Activated CD4-positive, alpha-beta memory T cell treated with anti-CD3 and anti-CD28 coated beads, Interleukin-2, amount 10 ng/mL, durations not matched to agents 7 days and 5 days (primary cell): ENCODE data around the gene CLSTN1. TPM values are rescaled to one million over a fixed set of nuclear protein-coding genes. Genes with fewer than 3 reads are reported as not detected.

Experiments used
- CTCF ChIA-PET: fragments of 350-600 bp; sonication (Branson Sonifier 250); formaldehyde crosslinking; loops from one replicate; lab custom pipeline; 2021; ENCODE audit warnings: antibody characterized with exemption, inconsistent platforms; lab: Charles Lee
- POLR2A ChIA-PET: fragments of 350-600 bp; sonication (Branson Sonifier 250); formaldehyde crosslinking; loops from one replicate; lab custom pipeline; 2021; ENCODE audit warnings: antibody characterized with exemption; lab: Charles Lee
- DNase-seq: peaks from one replicate; pipeline ENCODE4 v3.0.0-alpha.2; 2020
- H3K27ac Mint-ChIP-seq: one replicate; pipeline ENCODE4 v1.8.0; 2021; ENCODE audit warnings: mild to moderate bottlenecking, mixed read lengths
- H3K27me3 Mint-ChIP-seq: one replicate; pipeline ENCODE4 v1.8.0; 2021; ENCODE audit warnings: mixed read lengths
- H3K36me3 Mint-ChIP-seq: one replicate; pipeline ENCODE4 v1.8.0; 2021; ENCODE audit warnings: low read depth, mixed read lengths
- H3K4me1 Mint-ChIP-seq: one replicate; pipeline ENCODE4 v1.8.0; 2021; ENCODE audit warnings: mixed read lengths
- H3K4me3 Mint-ChIP-seq: one replicate; pipeline ENCODE4 v1.8.0; 2021; ENCODE audit warnings: mild to moderate bottlenecking, mixed read lengths
- H3K9me3 Mint-ChIP-seq: one replicate; pipeline ENCODE4 v1.8.0; 2021; ENCODE audit warnings: mixed read lengths
- total RNA-seq, 2 experiments: library from RNA; stranded (reverse); gene quantifications; one replicate each; pipeline ENCODE4 v1.2.3, GENCODE V29; 2021

Gene CLSTN1
- total RNA-seq, 2 experiments from 2014 or later, result 96.9 to 102 TPM

DNA sequence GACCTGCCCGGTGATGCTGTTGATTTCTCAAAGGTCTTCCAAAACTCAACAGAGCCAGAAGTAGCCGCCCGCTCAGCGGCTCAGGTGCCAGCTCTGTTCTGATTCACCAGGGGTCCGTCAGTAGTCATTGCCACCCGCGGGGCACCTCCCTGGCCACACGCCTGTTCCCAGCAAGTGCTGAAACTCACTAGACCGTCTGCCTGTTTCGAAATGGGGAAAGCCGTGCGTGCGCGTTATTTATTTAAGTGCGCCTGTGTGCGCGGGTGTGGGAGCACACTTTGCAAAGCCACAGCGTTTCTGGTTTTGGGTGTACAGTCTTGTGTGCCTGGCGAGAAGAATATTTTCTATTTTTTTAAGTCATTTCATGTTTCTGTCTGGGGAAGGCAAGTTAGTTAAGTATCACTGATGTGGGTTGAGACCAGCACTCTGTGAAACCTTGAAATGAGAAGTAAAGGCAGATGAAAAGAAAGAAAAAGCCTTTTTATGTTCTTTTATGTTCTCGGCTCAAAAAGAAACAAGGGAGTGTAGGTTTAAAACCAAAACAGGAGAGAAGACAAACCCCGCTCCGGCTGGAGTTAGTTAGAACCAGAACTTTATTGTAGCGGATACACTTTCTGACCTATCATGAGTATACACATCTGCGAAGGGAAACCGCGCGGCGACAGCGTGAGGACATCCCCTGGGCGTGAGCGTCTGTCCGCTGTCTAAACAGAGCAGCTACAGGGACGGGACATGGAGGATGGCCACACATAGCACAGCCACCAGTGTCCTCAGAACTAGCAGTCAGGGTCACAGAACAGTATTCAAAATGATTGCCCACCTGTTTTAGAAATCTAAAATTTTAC is 95.1 kb downstream of the CLSTN1 start:
- H3K9me3 Mint-ChIP-seq, result no peaks in the 10 kb centered on the region
- peaks cover 70% of the 10 kb centered on the region for H3K4me1 Mint-ChIP-seq
- CTCF ChIA-PET, result interaction anchor here (1.3 to 1.7 kb wide), 3 partner anchors 14 to 139 kb away, joined by 3 to 4 read pairs (median 4); no protein-coding TSS in a partner anchor

GRCh38 chr1:9726905-9727595 is 96.7 kb downstream of the CLSTN1 start:
- CTCF ChIA-PET, result interaction anchor here (0.7 to 1.7 kb wide), 5 partner anchors 10 to 211 kb away, joined by 3 to 5 read pairs (median 4); no protein-coding TSS in a partner anchor
- peaks cover 84% of the 10 kb centered on the region for H3K36me3 Mint-ChIP-seq
- H3K4me3 Mint-ChIP-seq, result no peak overlapping the region
- H3K4me1 Mint-ChIP-seq, result peaks cover 64% of the 10 kb centered on the region
- H3K27me3 Mint-ChIP-seq, result no peaks in the 10 kb centered on the region
- peak overlapping the region; percentile 95 for H3K27ac Mint-ChIP-seq
- POLR2A ChIA-PET, result interaction anchor here (0.7 to 9.6 kb wide), 5 partner anchors 8 to 141 kb away, joined by 3 to 101 read pairs (median 4); no protein-coding TSS in a partner anchor
- no peak for DNase-seq
- H3K9me3 Mint-ChIP-seq, result no peaks in the 10 kb centered on the region

More for the DNA sequence above, 95.1 kb downstream of the CLSTN1 start:
- Mint-ChIP-seq H3K4me3 (peak overlapping the region; percentile 55), H3K27ac (peak overlapping the region; percentile 95), H3K27me3 (no peaks in the 10 kb centered on the region), H3K36me3 (peaks cover 84% of the 10 kb centered on the region)
- POLR2A ChIA-PET, result interaction anchor here (0.8 to 9.6 kb wide), 5 partner anchors 10 to 100 kb away, joined by 4 to 101 read pairs (median 10); no protein-coding TSS in a partner anchor
- DNase-seq, result peak; percentile 64

DNA sequence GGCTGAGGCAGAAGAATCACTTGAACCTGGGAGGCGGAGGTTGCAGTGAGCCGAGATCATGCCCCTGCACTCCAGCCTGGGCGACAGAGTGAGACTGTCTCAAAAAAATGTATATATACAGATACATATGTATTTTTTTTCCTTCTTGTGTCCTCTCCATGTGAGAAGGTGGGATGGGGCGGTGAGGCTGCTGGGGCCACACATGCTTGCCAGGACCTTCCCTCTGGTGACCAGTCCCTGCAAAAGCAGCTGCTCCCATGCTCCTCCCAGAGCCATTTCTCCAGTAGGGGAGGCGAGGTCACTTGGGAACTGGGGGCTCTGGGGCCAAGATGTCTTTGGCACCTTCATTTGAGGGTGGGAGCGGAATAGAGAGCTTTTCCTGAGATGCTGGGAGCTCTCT is 97.4 kb downstream of the CLSTN1 start:
- no peaks in the 10 kb centered on the region for H3K27me3 Mint-ChIP-seq
- DNase-seq, result no peak
- H3K4me3 Mint-ChIP-seq, result no peak overlapping the region
- H3K4me1 Mint-ChIP-seq, result peaks cover 59% of the 10 kb centered on the region
- H3K27ac Mint-ChIP-seq, result peak overlapping the region; percentile 95
- CTCF ChIA-PET, result interaction anchor here (1.4 to 1.7 kb wide), 3 partner anchors 10 to 100 kb away, joined by 3 to 5 read pairs (median 4); no protein-coding TSS in a partner anchor
- H3K9me3 Mint-ChIP-seq, result no peaks in the 10 kb centered on the region
- peaks cover 84% of the 10 kb centered on the region for H3K36me3 Mint-ChIP-seq
- POLR2A ChIA-PET, result interaction anchor here (1.2 to 9.6 kb wide), 3 partner anchors 8 to 142 kb away, joined by 3 to 101 read pairs (median 27); no protein-coding TSS in a partner anchor

- Mint-ChIP-seq H3K4me1 (peaks cover 57% of the 10 kb centered on the region), H3K4me3 (no peak overlapping the region), H3K27ac (peak overlapping the region; percentile 27), H3K27me3 (no peaks in the 10 kb centered on the region), H3K36me3 (peaks cover 79% of the 10 kb centered on the region), H3K9me3 (no peaks in the 10 kb centered on the region)
- CTCF ChIA-PET, result interaction anchor here (1.1 to 2.5 kb wide), 4 partner anchors 18 to 96 kb away, joined by 3 to 11 read pairs (median 4); no protein-coding TSS in a partner anchor
- DNase-seq, result peak; percentile 76
- POLR2A ChIA-PET, result interaction anchor here (0.8 kb wide), 1 partner anchor 73 kb away, joined by 3 read pairs; the partner anchor contains the start of gene PIK3CD
Measured at GRCh38 chr1:9724706-9725476, 98.9 kb downstream of the CLSTN1 start.

DNA sequence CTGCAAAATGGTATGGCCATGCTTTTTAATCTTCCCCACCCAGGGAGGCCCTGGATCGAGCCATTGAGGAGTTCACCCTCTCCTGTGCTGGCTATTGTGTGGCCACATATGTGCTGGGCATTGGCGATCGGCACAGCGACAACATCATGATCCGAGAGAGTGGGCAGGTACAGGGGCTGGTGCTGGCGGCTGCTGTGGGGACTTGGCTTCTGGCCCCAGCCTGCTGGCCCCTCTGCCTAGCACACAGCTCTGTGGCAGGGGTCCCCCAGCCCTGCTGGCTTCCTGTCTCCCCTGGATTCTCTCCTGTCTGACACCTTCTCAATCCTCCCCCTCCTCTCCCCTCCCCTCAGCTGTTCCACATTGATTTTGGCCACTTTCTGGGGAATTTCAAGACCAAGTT is 99.8 kb downstream of the CLSTN1 start:
- POLR2A ChIA-PET, result interaction anchor here (1.5 kb wide), 1 partner anchor 94 kb away, joined by 3 read pairs; no protein-coding TSS in a partner anchor
- peaks cover 62% of the 10 kb centered on the region for H3K4me1 Mint-ChIP-seq
- no peaks in the 10 kb centered on the region for H3K9me3 Mint-ChIP-seq
- peaks cover 83% of the 10 kb centered on the region for H3K36me3 Mint-ChIP-seq
- no peaks in the 10 kb centered on the region for H3K27me3 Mint-ChIP-seq
- CTCF ChIA-PET, result interaction anchor here (0.8 to 2.5 kb wide), 3 partner anchors 70 to 97 kb away, joined by 3 to 11 read pairs (median 4); no protein-coding TSS in a partner anchor
- DNase-seq, result no peak
- peak overlapping the region; percentile 65 for H3K27ac Mint-ChIP-seq
- no peak overlapping the region for H3K4me3 Mint-ChIP-seq

GRCh38 chr1:9723068-9723805 is 100.5 kb downstream of the CLSTN1 start:
- Mint-ChIP-seq H3K9me3 (no peaks in the 10 kb centered on the region), H3K36me3 (peaks cover 83% of the 10 kb centered on the region), H3K4me3 (no peak overlapping the region), H3K27me3 (no peaks in the 10 kb centered on the region), H3K4me1 (peaks cover 62% of the 10 kb centered on the region), H3K27ac (peak overlapping the region; percentile 58)
- POLR2A ChIA-PET, result interaction anchor here (1.5 kb wide), 1 partner anchor 94 kb away, joined by 3 read pairs; no protein-coding TSS in a partner anchor
- no peak for DNase-seq
- CTCF ChIA-PET, result interaction anchor here (0.8 to 2.5 kb wide), 3 partner anchors 70 to 97 kb away, joined by 3 to 11 read pairs (median 4); no protein-coding TSS in a partner anchor

DNA sequence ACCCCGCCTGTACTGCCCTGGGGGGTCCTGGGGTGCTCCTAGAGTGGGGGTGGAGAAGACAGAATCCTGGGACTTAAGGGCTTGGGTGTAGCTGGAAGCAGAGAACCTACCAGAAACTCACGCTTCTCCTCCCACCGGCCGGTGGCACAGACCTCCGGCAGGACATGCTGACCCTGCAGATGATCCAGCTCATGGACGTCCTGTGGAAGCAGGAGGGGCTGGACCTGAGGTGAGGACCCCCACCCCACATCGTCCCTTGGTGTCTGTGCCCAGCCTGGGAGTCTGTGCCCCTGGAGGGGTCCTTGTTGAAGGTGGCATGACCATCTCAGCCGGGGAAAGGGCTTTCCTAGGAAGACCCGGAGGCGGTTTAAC is 101.4 kb downstream of the CLSTN1 start:
- H3K9me3 Mint-ChIP-seq, result no peaks in the 10 kb centered on the region
- peaks cover 62% of the 10 kb centered on the region for H3K4me1 Mint-ChIP-seq
- H3K4me3 Mint-ChIP-seq, result no peak overlapping the region
- DNase-seq, result no peak
- H3K27me3 Mint-ChIP-seq, result no peaks in the 10 kb centered on the region
- POLR2A ChIA-PET, result interaction anchor here (8.4 to 10.5 kb wide), 2 partner anchors 8 to 93 kb away, joined by 101 to 272 read pairs; no protein-coding TSS in a partner anchor
- peaks cover 83% of the 10 kb centered on the region for H3K36me3 Mint-ChIP-seq
- peak overlapping the region; percentile 58 for H3K27ac Mint-ChIP-seq
- CTCF ChIA-PET, result interaction anchor here (0.6 to 3.4 kb wide), 6 partner anchors 9 to 124 kb away, joined by 3 to 16 read pairs (median 4); no protein-coding TSS in a partner anchor

DNA sequence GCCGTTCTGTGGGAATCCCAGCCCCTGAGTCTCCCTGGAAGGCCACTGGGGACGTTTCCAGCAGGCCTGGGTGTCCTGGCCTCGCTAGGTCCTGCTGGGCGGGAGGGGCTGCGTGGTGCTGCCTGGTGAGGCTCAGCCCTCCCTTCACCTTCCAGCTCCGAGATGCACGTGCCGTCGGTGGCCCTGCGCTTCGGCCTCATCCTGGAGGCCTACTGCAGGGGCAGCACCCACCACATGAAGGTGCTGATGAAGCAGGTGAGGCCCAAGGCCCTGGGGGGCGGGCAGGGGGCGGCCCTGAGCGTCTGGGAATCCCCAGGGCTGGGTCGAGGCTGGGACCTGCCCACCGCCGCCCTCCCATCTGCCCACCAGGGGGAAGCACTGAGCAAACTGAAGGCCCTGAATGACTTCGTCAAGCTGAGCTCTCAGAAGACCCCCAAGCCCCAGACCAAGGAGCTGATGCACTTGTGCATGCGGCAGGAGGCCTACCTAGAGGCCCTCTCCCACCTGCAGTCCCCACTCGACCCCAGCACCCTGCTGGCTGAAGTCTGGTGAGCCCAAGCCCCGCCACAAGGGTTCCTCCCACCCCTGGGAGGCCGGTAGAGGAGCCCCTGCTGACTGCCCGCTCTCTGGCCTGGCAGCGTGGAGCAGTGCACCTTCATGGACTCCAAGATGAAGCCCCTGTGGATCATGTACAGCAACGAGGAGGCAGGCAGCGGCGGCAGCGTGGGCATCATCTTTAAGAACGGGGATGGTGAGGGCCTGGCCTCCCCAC is 102.0 kb downstream of the CLSTN1 start:
- H3K27me3 Mint-ChIP-seq, result no peaks in the 10 kb centered on the region

DNA sequence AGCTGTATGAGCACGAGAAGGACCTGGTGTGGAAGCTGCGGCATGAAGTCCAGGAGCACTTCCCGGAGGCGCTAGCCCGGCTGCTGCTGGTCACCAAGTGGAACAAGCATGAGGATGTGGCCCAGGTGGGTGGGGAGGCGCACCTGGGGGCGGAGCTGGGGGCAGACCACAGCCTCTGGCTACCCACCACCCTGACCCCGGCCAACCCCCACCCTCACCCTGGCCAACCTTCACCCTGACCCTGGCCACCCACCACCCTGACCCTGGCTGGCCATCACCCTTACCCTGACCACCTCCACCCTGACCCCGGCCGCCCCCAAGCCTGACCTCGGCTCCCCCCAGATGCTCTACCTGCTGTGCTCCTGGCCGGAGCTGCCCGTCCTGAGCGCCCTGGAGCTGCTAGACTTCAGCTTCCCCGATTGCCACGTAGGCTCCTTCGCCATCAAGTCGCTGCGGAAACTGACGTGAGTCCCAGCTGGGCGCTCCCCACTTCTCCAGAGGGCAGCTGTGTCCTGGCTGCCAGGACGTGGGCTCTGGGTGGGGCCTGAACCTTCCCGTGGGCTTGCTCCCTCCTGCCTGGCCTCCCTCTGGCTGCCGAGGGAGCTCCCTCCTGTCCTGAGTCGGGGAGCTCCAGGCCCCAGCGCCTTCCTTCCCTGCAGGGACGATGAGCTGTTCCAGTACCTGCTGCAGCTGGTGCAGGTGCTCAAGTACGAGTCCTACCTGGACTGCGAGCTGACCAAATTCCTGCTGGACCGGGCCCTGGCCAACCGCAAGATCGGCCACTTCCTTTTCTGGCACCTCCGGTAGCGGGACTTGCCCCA is 102.8 kb downstream of the CLSTN1 start:
- H3K27me3 Mint-ChIP-seq, result no peaks in the 10 kb centered on the region
- H3K4me3 Mint-ChIP-seq, result no peak overlapping the region
- DNase-seq, result no peak
- peak overlapping the region; percentile 35 for H3K27ac Mint-ChIP-seq
- H3K36me3 Mint-ChIP-seq, result peaks cover 87% of the 10 kb centered on the region
- CTCF ChIA-PET, result interaction anchor here (0.7 to 3.4 kb wide), 8 partner anchors 10 to 147 kb away, joined by 3 to 16 read pairs (median 6); no protein-coding TSS in a partner anchor
- POLR2A ChIA-PET, result interaction anchor here (0.8 to 10.5 kb wide), 5 partner anchors 9 to 92 kb away, joined by 3 to 272 read pairs (median 101); partner anchors contain the start of gene PIK3CD
- peaks cover 61% of the 10 kb centered on the region for H3K4me1 Mint-ChIP-seq
- no peaks in the 10 kb centered on the region for H3K9me3 Mint-ChIP-seq

More for the DNA sequence above, 102.0 kb downstream of the CLSTN1 start:
- ChIA-PET POLR2A (interaction anchor here (0.9 to 10.5 kb wide), 4 partner anchors 8 to 93 kb away, joined by 3 to 272 read pairs (median 150); partner anchors contain the start of gene PIK3CD), CTCF (interaction anchor here (0.6 to 3.4 kb wide), 8 partner anchors 9 to 125 kb away, joined by 3 to 16 read pairs (median 4); no protein-coding TSS in a partner anchor)
- Mint-ChIP-seq H3K36me3 (peaks cover 85% of the 10 kb centered on the region), H3K9me3 (no peaks in the 10 kb centered on the region), H3K27ac (peak overlapping the region; percentile 35), H3K4me3 (no peak overlapping the region), H3K4me1 (peaks cover 59% of the 10 kb centered on the region)
- peak; percentile 65 for DNase-seq
